SK-N-SH (cell line): ENCODE measurements around the gene HEMK1. TPM values are rescaled to one million over a fixed set of nuclear protein-coding genes. Genes with fewer than 3 reads are reported as not detected.

Experiments used
- CTCF ChIA-PET: fragments of 300-600, 350-600 bp; formaldehyde crosslinking; extraction: SDS; loops from one replicate; lab custom pipeline; 2021; lab: Yijun Ruan, JAX
- POLR2A ChIA-PET: fragments of 350-600 bp; sonication (Branson Sonifier 250); formaldehyde crosslinking; extraction: SDS; loops from one replicate; lab custom pipeline; 2020; ENCODE audit warnings: antibody characterized with exemption, inconsistent platforms; lab: Yijun Ruan, JAX
- DNase-seq: peaks from one replicate; pipeline ENCODE4 v3.0.0; 2012
- H2AFZ ChIP-seq: fragments of 200-600 bp; sonication (generic); 2 replicates; pipeline ENCODE4 v1.8.1; 2016; ENCODE audit warnings: antibody characterized with exemption, mild to moderate bottlenecking, low read depth
- H3F3A ChIP-seq: fragments of 200-600 bp; sonication (generic); replicated peaks from 2 replicates; pipeline ENCODE3; 2016; ENCODE audit warnings: antibody characterized with exemption, mild to moderate bottlenecking; ENCODE audit not compliant: insufficient read depth
- H3K27ac ChIP-seq, 2 experiments: fragments of 200-500 bp in 1 of 2; fragments of 200-600 bp in 1 of 2; sonication (Bioruptor generic) in 1 of 2; sonication (generic), shearing (Covaris generic) in 1 of 2; 2 replicates each; pipeline versions ENCODE4 v1.5.1 to v1.6.1; 2014 to 2016; ENCODE audit warnings: low read depth in 2 of 2, inconsistent platforms in 1 of 2, low read length in 1 of 2, mild to moderate bottlenecking in 1 of 2, mixed read lengths in 1 of 2
- H3K27me3 ChIP-seq: fragments of 200-600 bp; sonication (generic), shearing (Covaris generic); 2 replicates; pipeline ENCODE4 v1.6.1; 2016; ENCODE audit warnings: mixed run types; ENCODE audit not compliant: insufficient read depth
- H3K36me3 ChIP-seq, 2 experiments: fragments of 200-500 bp in 1 of 2; fragments of 200-600 bp in 1 of 2; sonication (Bioruptor generic) in 1 of 2; sonication (generic) in 1 of 2; replicated peaks in 1 of 2; 2 replicates each; pipeline versions ENCODE3 to v1.5.1; 2014 to 2016; ENCODE audit warnings: low read length in 1 of 2, mild to moderate bottlenecking in 1 of 2; ENCODE audit not compliant: insufficient read depth in 2 of 2, control insufficient read depth in 1 of 2
- H3K4me1 ChIP-seq, 2 experiments: fragments of 200-500 bp in 1 of 2; fragments of 200-600 bp in 1 of 2; sonication (Bioruptor generic) in 1 of 2; sonication (generic), shearing (Covaris generic) in 1 of 2; 2 replicates each; pipeline versions ENCODE4 v1.5.1 to v1.6.1; 2014 to 2016; ENCODE audit warnings: low read depth in 1 of 2, low read length in 1 of 2, mixed run types in 1 of 2; ENCODE audit not compliant: insufficient read depth in 2 of 2, control insufficient read depth in 1 of 2
- H3K4me2 ChIP-seq: fragments of 200-600 bp; sonication (generic), shearing (Covaris generic); 2 replicates; pipeline ENCODE4 v1.6.1; 2017; ENCODE audit warnings: mixed run types
- H3K4me3 ChIP-seq, 2 experiments: fragments of 200-500 bp in 1 of 2; fragments of 200-600 bp in 1 of 2; sonication (Bioruptor generic) in 1 of 2; sonication (generic), shearing (Covaris generic) in 1 of 2; 2 replicates each; pipeline versions ENCODE4 v1.5.1 to v1.8.1; 2014 to 2016; ENCODE audit warnings: low read depth in 2 of 2, inconsistent platforms in 1 of 2, low read length in 1 of 2, mild to moderate bottlenecking in 1 of 2, mixed read lengths in 1 of 2, moderate library complexity in 1 of 2
- H3K79me2 ChIP-seq: fragments of 200-600 bp; sonication (generic); 2 replicates; pipeline ENCODE4 v1.8.1; 2017; ENCODE audit warnings: mild to moderate bottlenecking; ENCODE audit not compliant: insufficient read depth
- H3K9ac ChIP-seq: fragments of 200-600 bp; sonication (generic); 2 replicates; pipeline ENCODE4 v1.6.1; 2017; ENCODE audit warnings: mixed run types
- H3K9me2 ChIP-seq: fragments of 200-600 bp; sonication (generic); 2 replicates; pipeline ENCODE4 v1.6.1; 2017; ENCODE audit warnings: mixed run types
- H3K9me3 ChIP-seq: fragments of 200-600 bp; sonication (generic); 2 replicates; pipeline ENCODE4 v1.6.1; 2017; ENCODE audit warnings: mixed run types, mild to moderate bottlenecking, moderate library complexity
- H4K20me1 ChIP-seq: fragments of 200-600 bp; sonication (generic); 2 replicates; pipeline ENCODE4 v1.6.1; 2017; ENCODE audit warnings: mild to moderate bottlenecking, mixed run types; ENCODE audit not compliant: insufficient read depth
- GATA2 ChIP-seq: sonication (generic); formaldehyde crosslinking; IDR thresholded peaks from 2 replicates; pipeline ENCODE4 v1.5.0; 2020; ENCODE audit warnings: mild to moderate bottlenecking, missing genetic modification reagents
- JUND ChIP-seq: IDR thresholded peaks from 2 replicates; pipeline ENCODE4 v1.4.0; 2012
- MEF2A ChIP-seq: IDR thresholded peaks from 2 replicates; pipeline ENCODE4 v1.4.0; 2012; ENCODE audit warnings: low read depth, borderline replicate concordance
- POLR2AphosphoS5 ChIP-seq: IDR thresholded peaks from 2 replicates; pipeline ENCODE4 v1.6.1; 2012; ENCODE audit warnings: low read depth, low read length
- RAD21 ChIP-seq: IDR thresholded peaks from 2 replicates; pipeline ENCODE4 v1.6.1; 2012; ENCODE audit warnings: mild to moderate bottlenecking, low read length
- RXRA ChIP-seq: IDR thresholded peaks from 2 replicates; pipeline ENCODE4 v1.4.0; 2012; ENCODE audit warnings: low read depth, mild to moderate bottlenecking, borderline replicate concordance
- TAF1 ChIP-seq: IDR thresholded peaks from 2 replicates; pipeline ENCODE4 v1.6.1; 2012; ENCODE audit warnings: low read depth, mild to moderate bottlenecking, low read length, moderate library complexity, borderline replicate concordance
- TCF12 ChIP-seq: IDR thresholded peaks from 2 replicates; pipeline ENCODE4 v1.4.0; 2012
- YY1 ChIP-seq: IDR thresholded peaks from 2 replicates; pipeline ENCODE4 v1.4.0; 2012; ENCODE audit warnings: low read depth, mild to moderate bottlenecking
- WGBS: methylation state at CpG from one replicate; pipeline ENCODE4 v1.1.6; 2017; ENCODE audit warnings: low lambda C conversion rate; 5-methylcytosine and 5-hydroxymethylcytosine counted together
- polyA plus RNA-seq, 3 experiments: library from polyadenylated mRNA; depleted of rRNA; stranded (reverse); fragments of >200 nt; gene quantifications; 2 replicates each; pipeline ENCODE4 v1.2.3, GENCODE V29; 2012
- TF ChIP-seq, protein P1 (sequence below): fragments of 150-350 bp; IDR thresholded peaks from 2 replicates; pipeline ENCODE4 v1.6.1; 2017; ENCODE audit warnings: antibody characterized with exemption, low read length, low read depth, borderline replicate concordance
- TF ChIP-seq, protein P2 (sequence below): fragments of 150-350 bp; IDR thresholded peaks from 2 replicates; pipeline ENCODE4 v1.6.1; 2016; ENCODE audit warnings: mild to moderate bottlenecking, low read depth, low read length
- TF ChIP-seq, protein P3 (sequence below): IDR thresholded peaks from 2 replicates; pipeline ENCODE4 v1.4.0; 2012; ENCODE audit warnings: low read depth
- TF ChIP-seq, protein P4 (sequence below): IDR thresholded peaks from 2 replicates; pipeline ENCODE4 v1.4.0; 2012; ENCODE audit warnings: low read depth, borderline replicate concordance

The HEMK1 gene
- polyA plus RNA-seq, 1 of the 3 experiments (the other 2 are of a cell fraction) = 15.4 TPM

DNA sequence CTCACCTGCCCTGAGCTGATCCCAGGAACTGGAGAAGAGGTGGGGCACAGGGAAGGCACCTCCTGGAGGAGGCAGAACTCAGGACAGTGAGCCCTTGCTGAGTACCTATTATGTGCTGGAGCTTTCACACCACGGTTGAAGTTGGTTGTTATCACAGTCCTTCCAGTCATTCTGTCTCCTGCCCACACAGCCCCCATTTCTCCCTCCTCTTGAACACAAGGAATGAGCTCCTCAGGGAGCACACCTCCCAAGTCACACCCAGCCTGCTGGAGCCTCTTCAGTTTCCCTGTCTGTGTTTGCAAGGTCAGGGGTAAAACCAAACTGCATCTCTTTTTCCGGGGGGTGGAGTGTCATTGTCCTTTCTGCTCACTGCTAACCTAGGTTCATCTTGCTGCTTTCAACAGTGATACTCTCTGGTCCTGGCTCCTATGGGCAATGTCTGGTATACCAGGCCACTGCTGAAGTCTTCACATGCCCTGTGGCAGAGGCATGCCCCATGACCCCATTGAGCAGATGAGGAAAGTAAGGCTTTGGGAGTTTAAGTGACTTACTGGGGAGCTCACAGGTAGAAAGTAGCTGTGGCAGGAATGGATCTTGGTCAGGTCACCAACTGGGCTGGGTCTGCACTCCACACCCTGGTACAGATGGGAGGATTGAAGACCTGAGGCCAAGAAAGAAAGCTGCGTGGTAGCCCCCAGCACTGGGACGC is 31.7 kb upstream of the HEMK1 start:
- DNase-seq = no peak
- H4K20me1 ChIP-seq = no peaks in the 10 kb centered on the region
- no peaks in the 10 kb centered on the region for H3K9me3 ChIP-seq
- ChIA-PET POLR2A (no interaction called here), CTCF (interaction anchor here (0.8 to 22.6 kb wide), 10 partner anchors 8 to 190 kb away, joined by 3 to 499 read pairs (median 4); no protein-coding TSS in a partner anchor)
- H3F3A ChIP-seq = no peaks in the 10 kb centered on the region
- peaks cover 13% of the 10 kb centered on the region for H3K27me3 ChIP-seq
- no peak overlapping the region for H2AFZ ChIP-seq
- H3K4me1 ChIP-seq = peaks cover 0 to 36% of the 10 kb centered on the region in 2 experiments; a peak in 1 of 4 replicates
- TF ChIP-seq YY1 (no peak), POLR2AphosphoS5 (no peak), TAF1 (no peak), RAD21 (no peak), MEF2A (no peak), RXRA (no peak), GATA2 (CRISPR knock-in tag) (no peak), TCF12 (no peak), JUND (no peak)
- TF ChIP-seq, protein P1, sequence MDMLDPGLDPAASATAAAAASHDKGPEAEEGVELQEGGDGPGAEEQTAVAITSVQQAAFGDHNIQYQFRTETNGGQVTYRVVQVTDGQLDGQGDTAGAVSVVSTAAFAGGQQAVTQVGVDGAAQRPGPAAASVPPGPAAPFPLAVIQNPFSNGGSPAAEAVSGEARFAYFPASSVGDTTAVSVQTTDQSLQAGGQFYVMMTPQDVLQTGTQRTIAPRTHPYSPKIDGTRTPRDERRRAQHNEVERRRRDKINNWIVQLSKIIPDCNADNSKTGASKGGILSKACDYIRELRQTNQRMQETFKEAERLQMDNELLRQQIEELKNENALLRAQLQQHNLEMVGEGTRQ = no peak
- TF ChIP-seq, protein P2, sequence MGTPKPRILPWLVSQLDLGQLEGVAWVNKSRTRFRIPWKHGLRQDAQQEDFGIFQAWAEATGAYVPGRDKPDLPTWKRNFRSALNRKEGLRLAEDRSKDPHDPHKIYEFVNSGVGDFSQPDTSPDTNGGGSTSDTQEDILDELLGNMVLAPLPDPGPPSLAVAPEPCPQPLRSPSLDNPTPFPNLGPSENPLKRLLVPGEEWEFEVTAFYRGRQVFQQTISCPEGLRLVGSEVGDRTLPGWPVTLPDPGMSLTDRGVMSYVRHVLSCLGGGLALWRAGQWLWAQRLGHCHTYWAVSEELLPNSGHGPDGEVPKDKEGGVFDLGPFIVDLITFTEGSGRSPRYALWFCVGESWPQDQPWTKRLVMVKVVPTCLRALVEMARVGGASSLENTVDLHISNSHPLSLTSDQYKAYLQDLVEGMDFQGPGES = no peak
- TF ChIP-seq, protein P3, sequence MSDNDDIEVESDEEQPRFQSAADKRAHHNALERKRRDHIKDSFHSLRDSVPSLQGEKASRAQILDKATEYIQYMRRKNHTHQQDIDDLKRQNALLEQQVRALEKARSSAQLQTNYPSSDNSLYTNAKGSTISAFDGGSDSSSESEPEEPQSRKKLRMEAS = no peak
- TF ChIP-seq, protein P4, sequence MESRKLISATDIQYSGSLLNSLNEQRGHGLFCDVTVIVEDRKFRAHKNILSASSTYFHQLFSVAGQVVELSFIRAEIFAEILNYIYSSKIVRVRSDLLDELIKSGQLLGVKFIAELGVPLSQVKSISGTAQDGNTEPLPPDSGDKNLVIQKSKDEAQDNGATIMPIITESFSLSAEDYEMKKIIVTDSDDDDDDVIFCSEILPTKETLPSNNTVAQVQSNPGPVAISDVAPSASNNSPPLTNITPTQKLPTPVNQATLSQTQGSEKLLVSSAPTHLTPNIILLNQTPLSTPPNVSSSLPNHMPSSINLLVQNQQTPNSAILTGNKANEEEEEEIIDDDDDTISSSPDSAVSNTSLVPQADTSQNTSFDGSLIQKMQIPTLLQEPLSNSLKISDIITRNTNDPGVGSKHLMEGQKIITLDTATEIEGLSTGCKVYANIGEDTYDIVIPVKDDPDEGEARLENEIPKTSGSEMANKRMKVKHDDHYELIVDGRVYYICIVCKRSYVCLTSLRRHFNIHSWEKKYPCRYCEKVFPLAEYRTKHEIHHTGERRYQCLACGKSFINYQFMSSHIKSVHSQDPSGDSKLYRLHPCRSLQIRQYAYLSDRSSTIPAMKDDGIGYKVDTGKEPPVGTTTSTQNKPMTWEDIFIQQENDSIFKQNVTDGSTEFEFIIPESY = no peak
- 47% methylated on average over 4 of the region's 4 CpGs for WGBS
- no peaks in the 10 kb centered on the region for H3K9me2 ChIP-seq
- H3K4me3 ChIP-seq = no peak overlapping the region
- H3K4me2 ChIP-seq = no peak overlapping the region
- H3K27ac ChIP-seq = no peak overlapping the region
- no peaks in the 10 kb centered on the region for H3K36me3 ChIP-seq
- no peak overlapping the region for H3K9ac ChIP-seq
- H3K79me2 ChIP-seq = no peaks in the 10 kb centered on the region
